NOMO-1 treated with DMSO at 0.1 percent for 48 hours (cell line): ENCODE results near the gene SEMA3C.

Experiments
- DNase-seq: peaks from one replicate; lab custom pipeline; 2025; ENCODE audit not compliant: unreplicated experiment; lab: John Stamatoyannopoulos, UW

The SEMA3C gene

DNA sequence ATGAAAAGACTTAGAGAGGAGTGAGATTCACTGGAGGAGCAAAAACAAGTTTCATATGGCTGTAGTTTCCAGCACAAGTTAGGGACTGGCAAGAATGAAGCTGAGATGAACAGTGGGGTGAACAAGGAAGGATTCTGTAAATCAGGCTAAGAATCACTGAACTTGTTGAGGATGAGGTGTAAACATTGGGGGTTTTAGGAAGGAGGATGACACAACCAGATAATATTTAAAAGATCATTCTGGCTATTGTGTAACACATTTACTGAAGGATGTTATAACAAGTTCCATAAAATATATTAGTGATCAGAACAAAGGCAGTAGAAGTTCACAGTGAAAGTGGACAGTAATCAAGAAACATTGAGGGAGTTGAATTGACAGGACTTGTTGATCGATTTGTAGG is 211.5 kb downstream of the SEMA3C start:
- peak; percentile 68 for DNase-seq

DNA sequence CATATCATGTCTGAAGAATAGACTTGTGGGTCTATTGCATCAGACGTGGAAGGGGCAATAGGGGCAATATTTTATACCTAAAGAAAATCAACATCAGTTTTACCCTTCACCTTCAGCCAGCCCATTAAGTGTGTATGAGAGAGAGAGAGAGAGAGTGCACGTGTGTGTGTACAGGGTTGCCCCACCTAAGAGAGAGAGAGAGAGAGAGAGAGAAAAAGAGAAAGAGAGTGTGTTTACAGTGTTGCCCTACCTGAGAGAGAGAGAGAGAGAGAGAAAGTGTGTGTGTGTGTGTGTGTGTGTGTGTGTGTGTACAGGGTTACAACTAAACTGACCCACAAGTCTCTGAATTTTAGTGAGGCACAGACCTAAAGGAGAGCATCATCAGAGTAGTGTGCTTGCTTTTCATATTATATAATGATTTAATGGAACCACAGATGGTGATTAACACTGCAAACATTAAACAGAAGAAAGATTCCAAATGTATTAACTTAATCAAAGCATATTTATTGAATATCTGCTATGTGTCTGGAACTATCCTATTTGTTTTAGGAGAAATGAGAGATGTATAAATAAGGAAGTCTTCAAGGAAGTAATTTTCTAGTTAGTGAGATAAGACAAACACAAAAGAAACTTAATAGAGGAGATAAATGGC is 213.6 kb downstream of the SEMA3C start:
- DNase-seq, result no peak

- no peak for DNase-seq
Observed at GRCh38 chr7:80703272-80703671, 215.6 kb downstream of the SEMA3C start.

- peak; percentile 90 for DNase-seq
Observed at GRCh38 chr7:80699721-80700256, 219.1 kb downstream of the SEMA3C start.

DNA sequence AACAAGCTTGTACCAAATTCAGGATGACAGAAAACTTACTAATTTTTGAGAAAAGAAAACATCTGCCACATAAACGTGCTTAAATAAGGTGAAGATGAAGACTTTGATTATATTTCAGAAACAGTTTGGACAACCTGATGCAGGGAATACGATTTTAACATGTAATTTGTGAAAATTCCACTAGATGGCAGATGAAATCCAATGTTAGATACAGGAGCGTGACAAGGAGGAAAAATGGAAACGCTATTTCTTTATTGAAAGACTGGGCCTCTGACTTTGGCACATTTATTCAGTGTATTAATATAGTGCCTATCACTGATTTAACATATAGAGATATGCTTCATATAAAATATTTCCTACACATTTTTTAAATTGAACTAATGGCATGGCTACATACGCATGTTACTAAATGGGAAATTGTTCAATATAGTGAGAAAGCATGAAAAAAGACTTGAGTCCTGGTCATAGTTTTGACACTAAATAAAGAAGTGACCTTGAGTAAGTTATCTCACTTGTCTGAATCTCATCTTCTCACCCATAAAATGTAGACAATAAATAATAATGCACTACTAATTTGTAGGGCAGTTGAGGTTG is 219.7 kb downstream of the SEMA3C start:
- peak; percentile 91 for DNase-seq
